Ovary (tissue), 3 donors: ENCODE results near the gene KXD1.

Experiments used
- CTCF ChIP-seq, 3 donors: fragments of 450-650 bp in 2 of 3; fragments of 200-600 bp in 1 of 3; IDR thresholded peaks; one replicate each; pipeline versions ENCODE4 v1.5.1 to v1.8.0; 2016 to 2022; ENCODE audit warnings: antibody characterized with exemption in 3 of 3, mild to moderate bottlenecking in 1 of 3
- EP300 ChIP-seq: sonication (generic); formaldehyde crosslinking; IDR thresholded peaks from one replicate; pipeline ENCODE4 v1.6.1; 2017; ENCODE audit warnings: antibody characterized with exemption
- POLR2A ChIP-seq: fragments of 450-650 bp; IDR thresholded peaks from one replicate; pipeline ENCODE4 v1.6.1; 2017; ENCODE audit warnings: antibody characterized with exemption, mild to moderate bottlenecking, moderate library complexity
- donor health status: DM: no; HTN: no; CAD: no.

- TF ChIP-seq POLR2A (no peak), CTCF (IDR thresholded peaks at IDR 0.05) (no peak), EP300 (no peak)
Measured at GRCh38 chr19:18536475-18536874, 21.2 kb upstream of the KXD1 start.
